OCI-LY1 (cell line): ENCODE results near the gene RASSF5.
A peak's percentile ranks its signal among the peaks of the same experiment; 100 is the strongest.

Source experiments
- H2AFZ ChIP-seq: fragments of 200-600 bp; sonication (generic), shearing (Covaris generic); 2 replicates; pipeline ENCODE4 v1.6.0; 2014; ENCODE audit warnings: antibody characterized with exemption, mild to moderate bottlenecking, low read length
- H3F3A ChIP-seq: fragments of 200-600 bp; sonication (generic), shearing (Covaris generic); 2 replicates; pipeline ENCODE4 v1.6.0; 2014; ENCODE audit warnings: mild to moderate bottlenecking, antibody characterized with exemption, low read length, moderate library complexity; ENCODE audit not compliant: insufficient read depth
- H3K27ac ChIP-seq: fragments of 200-600 bp; sonication (generic); 2 replicates; pipeline ENCODE4 v1.5.1; 2014; ENCODE audit warnings: low read length, mixed run types, mild to moderate bottlenecking, low read depth; ENCODE audit not compliant: poor library complexity, severe bottlenecking
- H3K27me3 ChIP-seq: fragments of 200-600 bp; sonication (generic); 2 replicates; pipeline ENCODE4 v1.6.0; 2014; ENCODE audit warnings: antibody characterized with exemption, mild to moderate bottlenecking, low read length, moderate library complexity; ENCODE audit not compliant: insufficient read depth
- H3K36me3 ChIP-seq: fragments of 200-600 bp; sonication (generic); 2 replicates; pipeline ENCODE4 v1.6.1; 2014; ENCODE audit warnings: mild to moderate bottlenecking, antibody characterized with exemption, low read length, moderate library complexity, mixed read lengths; ENCODE audit not compliant: insufficient read depth
- H3K4me1 ChIP-seq: fragments of 200-600 bp; sonication (generic); 2 replicates; pipeline ENCODE4 v1.5.1; 2014; ENCODE audit warnings: mild to moderate bottlenecking, low read length, moderate library complexity; ENCODE audit not compliant: insufficient read depth, severe bottlenecking
- H3K4me2 ChIP-seq: fragments of 200-600 bp; sonication (generic), shearing (Covaris generic); 2 replicates; pipeline ENCODE4 v1.6.1; 2014; ENCODE audit warnings: low read length
- H3K4me3 ChIP-seq: fragments of 200-600 bp; sonication (generic); 2 replicates; pipeline ENCODE4 v1.5.1; 2014; ENCODE audit warnings: low read length, low read depth, mild to moderate bottlenecking, mixed read lengths; ENCODE audit not compliant: poor library complexity, severe bottlenecking
- H3K79me2 ChIP-seq: fragments of 200-600 bp; shearing (Covaris generic); 2 replicates; pipeline ENCODE4 v1.6.1; 2016; ENCODE audit warnings: mixed run types, low read length, mixed read lengths; ENCODE audit not compliant: insufficient read depth
- H3K9ac ChIP-seq: fragments of 200-600 bp; sonication (generic), shearing (Covaris generic); 2 replicates; pipeline ENCODE4 v1.6.1; 2014; ENCODE audit warnings: mild to moderate bottlenecking, low read length, mixed read lengths
- H3K9me2 ChIP-seq: fragments of 200-600 bp; sonication (generic), shearing (Covaris generic); 2 replicates; pipeline ENCODE4 v1.6.1; 2014; ENCODE audit warnings: low read depth, mild to moderate bottlenecking, low read length, mixed read lengths
- H3K9me3 ChIP-seq: fragments of 200-600 bp; shearing (Covaris generic); 2 replicates; pipeline ENCODE4 v1.6.1; 2014; ENCODE audit warnings: low read length, mixed read lengths
- H4K20me1 ChIP-seq: fragments of 200-600 bp; sonication (generic), shearing (Covaris generic); 2 replicates; pipeline ENCODE4 v1.6.0; 2016; ENCODE audit warnings: mild to moderate bottlenecking, low read length; ENCODE audit not compliant: insufficient read depth
- CTCF ChIP-seq: fragments of 200-600 bp; sonication (generic), shearing (Covaris generic); IDR thresholded peaks from 2 replicates; pipeline ENCODE4 v1.5.1; 2017; ENCODE audit warnings: mild to moderate bottlenecking, antibody characterized with exemption, low read length, moderate library complexity, mixed read lengths
- EZH2 ChIP-seq: fragments of 200-600 bp; sonication (generic), shearing (Covaris generic); IDR thresholded peaks from 2 replicates; pipeline ENCODE4 v1.8.0; 2017; ENCODE audit warnings: borderline replicate concordance, mixed run types, mild to moderate bottlenecking, antibody characterized with exemption, low read length, moderate library complexity, mixed read lengths

RASSF5 gene

GRCh38 chr1:206467915-206468314, 39.4 kb upstream of the RASSF5 start:
- Histone ChIP-seq H2AFZ (0 out of 2 replicates have a peak overlapping the region, but pooled peaks have one; percentile 21), H3K79me2 (no peaks in the 10 kb centered on the region), H3K9me2 (no peaks in the 10 kb centered on the region), H3K36me3 (no peaks in the 10 kb centered on the region; the same call in 1 of the 2 replicates), H3F3A (no peaks in the 10 kb centered on the region), H3K9me3 (no peaks in the 10 kb centered on the region), H3K27ac (peak overlapping the region; percentile 91), H3K9ac (peak overlapping the region; percentile 15; the same call in 1 of the 2 replicates), H4K20me1 (no peaks in the 10 kb centered on the region), H3K27me3 (no peaks in the 10 kb centered on the region), H3K4me1 (peaks cover 61% of the 10 kb centered on the region), H3K4me2 (peak overlapping the region; percentile 42; the same call in 1 of the 2 replicates), H3K4me3 (peak overlapping the region; percentile 25)
- no peak for TF ChIP-seq EZH2
- no peak for TF ChIP-seq CTCF

GRCh38 chr1:206468571-206468970, 38.8 kb upstream of the RASSF5 start:
- Histone ChIP-seq H3K9me3 (no peaks in the 10 kb centered on the region), H3F3A (no peaks in the 10 kb centered on the region), H3K27ac (peak overlapping the region; percentile 91), H3K4me3 (peak overlapping the region; percentile 25), H3K4me1 (peaks cover 61% of the 10 kb centered on the region), H3K79me2 (no peaks in the 10 kb centered on the region), H3K4me2 (peak overlapping the region; percentile 42; the same call in 1 of the 2 replicates), H2AFZ (no peak overlapping the region), H3K27me3 (no peaks in the 10 kb centered on the region), H4K20me1 (no peaks in the 10 kb centered on the region), H3K9me2 (no peaks in the 10 kb centered on the region), H3K36me3 (peaks cover 5% of the 10 kb centered on the region; the same call in 1 of the 2 replicates), H3K9ac (peak overlapping the region; percentile 15; the same call in 1 of the 2 replicates)
- TF ChIP-seq EZH2 (no peak), CTCF (peak; percentile 13; the same call in 1 of the 2 replicates)

GRCh38 chr1:206469411-206469932, 37.9 kb upstream of the RASSF5 start:
- H3K4me2 ChIP-seq, result peak overlapping the region; percentile 85
- peaks cover 11% of the 10 kb centered on the region; the same call in 1 of the 2 replicates for H3K36me3 ChIP-seq
- H3K9me3 ChIP-seq, result no peaks in the 10 kb centered on the region
- H3K27me3 ChIP-seq, result no peaks in the 10 kb centered on the region
- H4K20me1 ChIP-seq, result no peaks in the 10 kb centered on the region
- H3K79me2 ChIP-seq, result no peaks in the 10 kb centered on the region
- H3K27ac ChIP-seq, result peak overlapping the region; percentile 91
- no peak overlapping the region for H2AFZ ChIP-seq
- peaks cover 61% of the 10 kb centered on the region for H3K4me1 ChIP-seq
- H3K9ac ChIP-seq, result peak overlapping the region; percentile 91
- peak overlapping the region; percentile 92 for H3K4me3 ChIP-seq
- H3K9me2 ChIP-seq, result no peaks in the 10 kb centered on the region
- TF ChIP-seq CTCF, result no peak
- no peak for TF ChIP-seq EZH2
- H3F3A ChIP-seq, result no peaks in the 10 kb centered on the region
